Right lobe of liver (tissue), 6 donors: ENCODE measurements around the gene MROH8. TPM values are rescaled to one million over a fixed set of nuclear protein-coding genes. Genes with fewer than 3 reads are reported as not detected.
"Not testable (repeated sequence)": the region's sequence is repeated elsewhere in the genome, so short reads cannot be mapped to it uniquely, and the experiment has no call there.

Source experiments
- ATAC-seq, 4 donors: fragments of 200-7000 bp; cut with Tn5 transposase; one replicate each; pipeline ENCODE4 v1.9.1; 2020; ENCODE audit warnings: mild to moderate bottlenecking in 4 of 4, moderate library complexity in 4 of 4
- DNase-seq, 3 donors: peaks; one replicate each; pipeline ENCODE4 v3.0.0-alpha.2; 2020
- H3K27ac ChIP-seq, 3 donors: fragments of 200-600 bp; one replicate each; pipeline ENCODE4 v1.8.0; 2022
- H3K27me3 ChIP-seq, 2 donors: fragments of 200-600 bp; one replicate each; pipeline ENCODE4 v1.8.0; 2022
- H3K36me3 ChIP-seq, 4 donors: fragments of 200-600 bp; sonication (generic) in 1 of 4; one replicate each; pipeline versions ENCODE4 v1.5.1 to v1.8.0; 2017 to 2022; ENCODE audit warnings: control low read depth in 1 of 4
- H3K4me1 ChIP-seq, 4 donors: fragments of 200-600 bp; sonication (generic) in 1 of 4; one replicate each; pipeline versions ENCODE4 v1.5.1 to v1.8.0; 2017 to 2022; ENCODE audit warnings: control low read depth in 1 of 4
- H3K4me3 ChIP-seq, 3 donors: fragments of 200-600 bp; one replicate each; pipeline ENCODE4 v1.8.0; 2022
- H3K9me3 ChIP-seq, 4 donors: fragments of 200-600 bp; sonication (generic) in 1 of 4; one replicate each; pipeline versions ENCODE4 v1.5.1 to v1.8.0; 2017 to 2022; ENCODE audit warnings: control low read depth in 1 of 4
- POLR2A ChIP-seq: fragments of 450-650 bp; IDR thresholded peaks from one replicate; pipeline ENCODE4 v1.6.1; 2017; ENCODE audit warnings: antibody characterized with exemption, mild to moderate bottlenecking
- WGBS: methylation state at CpG from one replicate; pipeline ENCODE4 v1.1.6; 2018; ENCODE audit warnings: low coverage, low lambda C conversion rate; ENCODE audit not compliant: insufficient coverage; ENCODE audit errors: missing lambda C conversion rate; 5-methylcytosine and 5-hydroxymethylcytosine counted together
- intact Hi-C, 2 donors: fragments of 100-400 bp; cut with DNase I; formaldehyde crosslinking; loops; one replicate each; pipeline versions ENCODE4 v1.11.2 to v1.14.1; 2022
- total RNA-seq, 6 experiments: library from RNA; depleted of rRNA in 2 of 6; stranded (reverse); fragments of >200 nt in 2 of 6; fragmentation: NEBNext Ultra II Directional in 3 of 6; extraction: Animal tissue kit (Norgen Biotek cat#: 25700) in 3 of 6; gene quantifications; one replicate each; pipeline versions ENCODE4 v1.1.0 to v1.2.4, GENCODE V29; 2016 to 2023
- TF ChIP-seq, protein P1 (sequence below), 4 donors: fragments of 200-600 bp in 3 of 4; fragments of 450-650 bp in 1 of 4; IDR thresholded peaks; one replicate each; pipeline versions ENCODE4 v1.5.1 to v1.8.0; 2016 to 2022; ENCODE audit warnings: antibody characterized with exemption in 4 of 4, mild to moderate bottlenecking in 2 of 4
- donor health status: DM: no; HTN: yes; CAD: no.
- donor health status: DM: no; HTN: no; CAD: no.
- donor health status: DM: no; HTN: no; CAD: no.
- donor health status: DM: no; HTN: yes; CAD: no.
- donor health status: DM: no; HTN: yes; CAD: no.

The MROH8 gene
- total RNA-seq, 6 experiments from 2014 or later: 1.1 to 5.2 (median 2.2) TPM

DNA sequence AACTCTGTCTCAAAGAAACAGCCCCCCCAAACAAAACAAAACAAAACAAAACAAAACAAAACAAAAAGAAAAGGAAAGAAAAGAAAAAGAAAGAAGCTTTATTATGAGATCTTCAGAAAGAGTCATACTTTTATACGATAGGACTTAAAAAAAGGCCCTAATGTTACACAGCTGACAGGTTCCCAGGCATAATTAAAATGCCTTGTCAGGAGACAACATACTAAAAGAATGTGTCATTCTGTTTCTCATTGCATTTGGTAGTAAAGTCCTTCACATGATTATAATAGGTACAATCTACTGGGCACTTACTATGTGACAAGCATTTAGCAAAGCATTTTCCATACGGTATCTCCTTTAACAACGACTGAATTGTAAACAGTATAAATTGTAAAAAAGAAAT, 36.6 kb downstream of the MROH8 start:
- no peak for ATAC-seq
- WGBS: 86% methylated on average over 3 of the region's 3 CpGs

GRCh38 chr20:37137547-37137946, 41.8 kb downstream of the MROH8 start:
- intact Hi-C loops: no loop called here
- Histone ChIP-seq H3K27ac (no peak overlapping the region), H3K4me3 (no peak overlapping the region), H3K9me3 (no peaks in the 10 kb centered on the region), H3K27me3 (no peaks in the 10 kb centered on the region), H3K36me3 (no peaks in the 10 kb centered on the region), H3K4me1 (no peaks in the 10 kb centered on the region)
- DNase-seq (no peak), ATAC-seq (no peak)
- WGBS: 91% methylated on average over 4 of the region's 4 CpGs
- TF ChIP-seq, protein P1, sequence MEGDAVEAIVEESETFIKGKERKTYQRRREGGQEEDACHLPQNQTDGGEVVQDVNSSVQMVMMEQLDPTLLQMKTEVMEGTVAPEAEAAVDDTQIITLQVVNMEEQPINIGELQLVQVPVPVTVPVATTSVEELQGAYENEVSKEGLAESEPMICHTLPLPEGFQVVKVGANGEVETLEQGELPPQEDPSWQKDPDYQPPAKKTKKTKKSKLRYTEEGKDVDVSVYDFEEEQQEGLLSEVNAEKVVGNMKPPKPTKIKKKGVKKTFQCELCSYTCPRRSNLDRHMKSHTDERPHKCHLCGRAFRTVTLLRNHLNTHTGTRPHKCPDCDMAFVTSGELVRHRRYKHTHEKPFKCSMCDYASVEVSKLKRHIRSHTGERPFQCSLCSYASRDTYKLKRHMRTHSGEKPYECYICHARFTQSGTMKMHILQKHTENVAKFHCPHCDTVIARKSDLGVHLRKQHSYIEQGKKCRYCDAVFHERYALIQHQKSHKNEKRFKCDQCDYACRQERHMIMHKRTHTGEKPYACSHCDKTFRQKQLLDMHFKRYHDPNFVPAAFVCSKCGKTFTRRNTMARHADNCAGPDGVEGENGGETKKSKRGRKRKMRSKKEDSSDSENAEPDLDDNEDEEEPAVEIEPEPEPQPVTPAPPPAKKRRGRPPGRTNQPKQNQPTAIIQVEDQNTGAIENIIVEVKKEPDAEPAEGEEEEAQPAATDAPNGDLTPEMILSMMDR (IDR thresholded peaks at IDR 0.05): no peak
- no peak for TF ChIP-seq POLR2A

More for the DNA sequence above, 36.6 kb downstream of the MROH8 start:
- no peaks in the 10 kb centered on the region for H3K27me3 ChIP-seq
- no peak overlapping the region for H3K27ac ChIP-seq
- H3K36me3 ChIP-seq: no peaks in the 10 kb centered on the region
- no peak overlapping the region for H3K4me3 ChIP-seq
- intact Hi-C loops: no loop called here
- DNase-seq: no peak
- no peaks in the 10 kb centered on the region for H3K4me1 ChIP-seq
- TF ChIP-seq POLR2A: no peak
- TF ChIP-seq, protein P1 (IDR thresholded peaks at IDR 0.05): no peak
- H3K9me3 ChIP-seq: no peaks in the 10 kb centered on the region

DNA sequence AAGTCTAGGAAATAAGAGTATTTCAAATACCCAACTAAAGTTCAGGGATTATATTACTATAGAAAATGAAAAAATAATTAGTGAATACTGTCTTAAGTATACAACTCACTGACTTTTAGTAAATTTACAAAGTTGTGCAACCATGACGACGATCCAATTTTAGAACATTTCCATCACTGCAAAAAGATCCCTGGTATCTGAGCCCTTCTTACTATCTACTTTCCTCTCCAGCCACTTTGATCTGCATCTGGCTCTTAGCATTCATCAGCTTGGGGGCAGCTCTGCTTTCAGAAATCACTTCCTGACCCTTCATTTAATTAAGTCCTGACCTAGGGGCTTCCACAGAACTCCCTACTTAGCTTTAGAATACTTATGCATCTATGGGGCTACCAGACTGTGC, 45.4 kb downstream of the MROH8 start:
- H3K9me3 ChIP-seq: no peaks in the 10 kb centered on the region

DNA sequence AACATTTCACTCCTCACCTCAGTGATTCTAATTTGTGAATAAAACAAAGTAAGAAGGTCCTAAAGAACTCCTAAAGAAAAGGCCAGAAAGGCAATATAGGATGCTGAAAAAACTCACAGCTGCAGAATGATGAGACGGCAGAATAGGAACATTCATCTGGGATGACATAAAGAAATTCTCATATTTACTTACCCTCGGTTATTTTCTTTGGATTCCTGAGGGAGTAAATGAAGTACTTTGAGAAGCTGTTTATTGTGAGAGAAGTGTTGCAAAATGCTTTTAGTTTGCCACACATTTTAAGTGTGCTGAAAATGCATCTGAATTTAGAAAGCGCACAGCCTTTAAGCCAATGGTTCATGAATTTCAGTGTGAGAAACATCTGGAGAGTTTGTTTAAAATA, 47.9 kb downstream of the MROH8 start:
- TF ChIP-seq, protein P1 (IDR thresholded peaks at IDR 0.05): no peak
- no peak for TF ChIP-seq POLR2A
- intact Hi-C loops: no loop called here
- DNase-seq: no peak

More for the DNA sequence above, 45.4 kb downstream of the MROH8 start:
- TF ChIP-seq, protein P1 (IDR thresholded peaks at IDR 0.05): no peak
- TF ChIP-seq POLR2A: no peak
- DNase-seq (no peak), ATAC-seq (no peak)
- H3K4me3 ChIP-seq: no peak overlapping the region
- WGBS: 100% methylated on average over 2 of the region's 2 CpGs
- H3K36me3 ChIP-seq: no peaks in the 10 kb centered on the region
- intact Hi-C loops: no loop called here
- no peaks in the 10 kb centered on the region for H3K4me1 ChIP-seq
- no peaks in the 10 kb centered on the region for H3K27me3 ChIP-seq
- no peak overlapping the region for H3K27ac ChIP-seq

DNA sequence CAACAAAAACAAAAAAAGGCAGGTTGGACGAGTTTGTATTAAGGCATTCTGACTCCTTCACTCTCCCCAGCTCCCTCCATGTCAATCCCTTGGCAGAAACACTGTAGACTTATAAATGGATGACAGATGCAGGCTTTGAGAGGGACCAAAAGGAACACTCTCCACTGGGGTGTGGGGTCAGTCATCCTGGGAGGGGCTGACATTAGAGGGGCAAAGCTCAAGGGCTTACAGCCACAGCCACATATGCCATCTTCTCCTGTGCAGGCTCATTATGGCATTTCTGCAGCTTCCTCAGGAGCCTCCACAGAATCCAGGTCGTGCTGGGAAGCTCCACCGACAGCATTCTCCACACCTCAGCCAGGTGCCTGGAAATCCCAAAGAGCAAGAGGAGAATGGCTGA, 50.5 kb downstream of the MROH8 start:
- WGBS: 100% methylated on average over 1 of the region's 3 CpGs
- intact Hi-C loops: no loop called here

More for the DNA sequence above, 47.9 kb downstream of the MROH8 start:
- H3K36me3 ChIP-seq: no peaks in the 10 kb centered on the region
- 72% methylated on average over 3 of the region's 3 CpGs for WGBS
- no peaks in the 10 kb centered on the region for H3K4me1 ChIP-seq
- H3K9me3 ChIP-seq: no peaks in the 10 kb centered on the region
- H3K27ac ChIP-seq: no peak overlapping the region
- H3K27me3 ChIP-seq: no peaks in the 10 kb centered on the region
- H3K4me3 ChIP-seq: no peak overlapping the region
- ATAC-seq: no peak

DNA sequence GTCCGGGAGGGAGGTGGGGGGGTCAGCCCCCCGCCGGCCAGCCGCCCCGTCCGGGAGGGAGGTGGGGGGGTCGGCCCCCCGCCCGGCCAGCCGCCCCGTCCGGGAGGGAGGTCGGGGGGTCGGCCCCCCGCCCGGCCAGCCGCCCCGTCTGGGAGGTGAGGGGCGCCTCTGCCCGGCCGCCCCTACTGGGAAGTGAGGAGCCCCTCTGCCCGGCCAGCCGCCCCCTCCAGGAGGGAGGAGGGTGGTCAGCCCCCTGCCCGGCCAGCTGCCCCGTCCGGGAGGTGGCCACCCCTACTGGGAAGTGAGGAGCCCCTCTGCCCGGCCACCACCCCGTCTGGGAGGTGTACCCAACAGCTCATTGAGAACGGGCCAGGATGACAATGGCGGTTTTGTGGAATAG, 53.1 kb downstream of the MROH8 start:
- H3K36me3 ChIP-seq, intact Hi-C loops, ATAC-seq, H3K27ac ChIP-seq, DNase-seq, H3K9me3 ChIP-seq, H3K4me1 ChIP-seq, H3K4me3 ChIP-seq, H3K27me3 ChIP-seq: not testable (repeated sequence)
- WGBS: no CpG with 5 or more reads among the region's 30 CpGs

More for the DNA sequence above, 50.5 kb downstream of the MROH8 start:
- no peak for ATAC-seq
- Histone ChIP-seq H3K36me3 (no peaks in the 10 kb centered on the region), H3K9me3 (no peaks in the 10 kb centered on the region), H3K4me3 (no peak overlapping the region), H3K27me3 (no peaks in the 10 kb centered on the region), H3K4me1 (no peaks in the 10 kb centered on the region), H3K27ac (no peak overlapping the region)
- no peak for DNase-seq
- TF ChIP-seq, protein P1 (IDR thresholded peaks at IDR 0.05): no peak
- no peak for TF ChIP-seq POLR2A
